ENCODE measurements around the gene BTF3.
"Not testable (repeated sequence)": the region's sequence is repeated elsewhere in the genome, so short reads cannot be mapped to it uniquely, and the experiment has no call there.

Gene BTF3

GRCh38 chr5:73498057-73498992 lies at the start of gene BTF3:
Gene BTF3, plus strand, starts transcription at chr5:73498442. Its CDS starts 226 bp downstream, at chr5:73498668.
- peak; percentile 94 for DNase-seq

GRCh38 chr5:73448463-73449136 lies 49.6 kb upstream of the BTF3 start, which contains the start of gene FOXD1:
Gene FOXD1, minus strand, starts transcription at chr5:73448777. Its CDS starts 415 bp downstream, at chr5:73448362.
- peak; percentile 38 for DNase-seq

GRCh38 chr5:73450137-73450536 lies 48.1 kb upstream of the BTF3 start:
- no peak for DNase-seq

GRCh38 chr5:73450672-73451223 lies 47.5 kb upstream of the BTF3 start:
- DNase-seq = no peak

- peak; percentile 77 for DNase-seq
These were observed 46.8 kb upstream of the BTF3 start for GRCh38 chr5:73451224-73452130.

GRCh38 chr5:73452215-73452614 lies 46.0 kb upstream of the BTF3 start:
- no peak for DNase-seq

- DNase-seq = peak; percentile 41
These were observed 43.7 kb upstream of the BTF3 start for GRCh38 chr5:73454379-73455036.

- not testable (repeated sequence) for DNase-seq
These were observed 41.8 kb upstream of the BTF3 start for GRCh38 chr5:73456462-73456861.

GRCh38 chr5:73459366-73459765 lies 38.9 kb upstream of the BTF3 start:
- no peak for DNase-seq

- DNase-seq = no peak
These were observed 38.1 kb upstream of the BTF3 start for GRCh38 chr5:73460133-73460532.

GRCh38 chr5:73464016-73464745 lies 34.1 kb upstream of the BTF3 start:
- no peak for DNase-seq

GRCh38 chr5:73468638-73469037 lies 29.6 kb upstream of the BTF3 start:
- DNase-seq = not testable (repeated sequence)

GRCh38 chr5:73469878-73470277 lies 28.4 kb upstream of the BTF3 start:
- DNase-seq = no peak

GRCh38 chr5:73471654-73472053 lies 26.6 kb upstream of the BTF3 start:
- no peak for DNase-seq

- no peak for DNase-seq
These were observed 26.1 kb upstream of the BTF3 start for GRCh38 chr5:73472116-73472515.

GRCh38 chr5:73480500-73480899 lies 17.7 kb upstream of the BTF3 start:
- no peak for DNase-seq

GRCh38 chr5:73482383-73483136 lies 15.7 kb upstream of the BTF3 start:
- no peak for DNase-seq

- no peak for DNase-seq
These were observed 14.6 kb upstream of the BTF3 start for GRCh38 chr5:73483676-73484075.

- DNase-seq = no peak
These were observed 13.7 kb upstream of the BTF3 start for GRCh38 chr5:73484511-73484910.

GRCh38 chr5:73485715-73486114 lies 12.5 kb upstream of the BTF3 start:
- no peak for DNase-seq

Data from CD4-positive, alpha-beta T cell treated with Interleukin-17A for 4 hours (primary cell).